NCI-H2227 treated with DMSO at 0.1 percent for 48 hours (cell line): Measurements from ENCODE around the gene SMARCC1.

Experiments used
- DNase-seq: peaks from one replicate; lab custom pipeline; 2025; lab: John Stamatoyannopoulos, UW

The SMARCC1 gene

DNA sequence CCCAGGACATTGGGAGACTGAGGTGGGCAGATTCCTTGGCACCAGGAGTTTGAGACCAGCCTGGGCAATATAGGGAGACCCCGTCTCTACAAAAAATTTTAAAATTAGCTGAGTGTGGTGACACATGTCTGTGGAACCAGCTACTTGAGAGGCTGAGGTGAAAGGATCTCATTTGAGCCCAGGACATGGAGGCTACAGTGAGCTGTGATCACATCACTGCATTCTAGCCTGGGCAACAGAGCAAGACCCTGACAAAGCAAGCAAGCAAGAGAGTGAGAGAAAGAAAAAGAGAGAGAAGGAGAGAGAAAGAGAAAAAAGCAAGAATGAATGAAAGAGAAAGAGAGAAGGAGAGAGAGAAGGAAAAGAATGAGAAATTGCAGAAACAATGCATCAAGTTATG lies 150.9 kb downstream of the SMARCC1 start:
- DNase-seq = no peak

DNA sequence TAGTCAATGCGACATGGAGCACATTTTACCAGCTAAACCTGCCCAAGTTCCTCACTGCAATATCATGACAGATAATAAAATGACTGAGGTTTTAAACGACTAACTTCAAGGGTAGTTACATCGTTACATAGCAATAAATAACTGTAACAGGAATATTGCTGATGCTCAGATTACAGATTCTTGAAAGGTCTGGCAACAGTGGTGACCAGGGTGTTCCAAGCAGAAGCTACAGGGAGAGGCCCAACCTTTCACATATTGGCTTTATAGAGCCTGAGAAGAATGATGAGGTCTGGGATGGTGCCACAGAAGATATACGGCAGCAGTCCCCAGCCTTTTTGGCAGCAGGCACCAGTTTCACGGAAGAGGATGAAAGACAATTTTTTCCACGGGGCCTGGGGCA lies 151.9 kb downstream of the SMARCC1 start:
- no peak for DNase-seq

DNA sequence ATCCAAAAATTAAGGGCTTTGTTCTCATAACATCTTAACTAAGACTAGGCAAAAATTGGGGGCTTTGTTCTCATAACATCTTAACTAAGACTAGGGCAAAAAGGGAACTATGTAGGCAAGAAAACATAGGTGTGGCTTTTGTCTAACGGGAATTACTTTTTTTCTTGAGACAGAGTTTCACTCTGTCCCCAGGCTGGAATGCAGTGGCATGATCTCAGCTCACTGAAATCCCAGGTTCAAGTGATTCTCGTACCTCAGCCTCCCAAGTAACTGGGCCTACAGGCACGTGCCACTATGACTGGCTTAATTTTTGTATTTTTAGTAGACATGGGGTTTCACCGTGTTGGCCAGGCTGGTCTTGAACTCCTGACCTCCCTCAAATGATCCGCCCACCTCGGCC lies 153.3 kb downstream of the SMARCC1 start:
- no peak for DNase-seq

DNA sequence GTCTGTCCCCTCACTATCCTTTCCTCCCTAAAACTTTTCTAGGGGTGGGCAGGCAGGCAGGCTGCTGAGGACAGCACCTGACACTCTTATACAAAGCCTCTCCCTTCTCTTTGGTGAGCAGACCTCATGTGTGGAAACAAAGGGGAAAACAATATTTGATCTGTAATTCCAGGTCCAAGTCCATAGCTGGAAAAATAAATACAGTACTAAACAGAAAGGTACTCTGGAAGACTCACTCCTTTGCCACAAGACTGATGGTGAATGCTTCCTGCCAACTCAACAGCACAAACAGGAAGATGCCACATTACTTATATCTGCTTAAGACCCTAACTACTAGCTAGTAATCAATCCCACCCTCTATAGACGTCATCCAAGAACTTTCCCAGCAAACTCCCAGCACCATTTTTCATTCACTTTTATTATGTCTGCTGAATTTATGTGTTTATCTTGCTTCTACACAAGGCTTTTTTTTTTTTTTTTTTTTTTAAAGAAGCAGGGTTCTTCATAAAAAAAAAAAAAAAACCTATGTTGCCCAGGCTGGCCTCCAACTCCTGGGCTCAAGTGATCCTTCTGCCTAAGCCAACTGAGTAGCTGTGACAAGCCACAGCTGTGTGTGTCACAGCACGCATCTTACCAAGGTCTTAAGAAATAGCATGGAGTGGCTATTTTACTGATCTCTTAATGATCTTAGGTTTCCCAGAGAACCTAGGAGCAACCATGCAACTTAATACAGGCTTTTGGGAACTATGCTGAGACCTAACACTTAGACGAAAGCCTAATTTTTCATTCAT lies 158.8 kb downstream of the SMARCC1 start:
- no peak for DNase-seq

DNA sequence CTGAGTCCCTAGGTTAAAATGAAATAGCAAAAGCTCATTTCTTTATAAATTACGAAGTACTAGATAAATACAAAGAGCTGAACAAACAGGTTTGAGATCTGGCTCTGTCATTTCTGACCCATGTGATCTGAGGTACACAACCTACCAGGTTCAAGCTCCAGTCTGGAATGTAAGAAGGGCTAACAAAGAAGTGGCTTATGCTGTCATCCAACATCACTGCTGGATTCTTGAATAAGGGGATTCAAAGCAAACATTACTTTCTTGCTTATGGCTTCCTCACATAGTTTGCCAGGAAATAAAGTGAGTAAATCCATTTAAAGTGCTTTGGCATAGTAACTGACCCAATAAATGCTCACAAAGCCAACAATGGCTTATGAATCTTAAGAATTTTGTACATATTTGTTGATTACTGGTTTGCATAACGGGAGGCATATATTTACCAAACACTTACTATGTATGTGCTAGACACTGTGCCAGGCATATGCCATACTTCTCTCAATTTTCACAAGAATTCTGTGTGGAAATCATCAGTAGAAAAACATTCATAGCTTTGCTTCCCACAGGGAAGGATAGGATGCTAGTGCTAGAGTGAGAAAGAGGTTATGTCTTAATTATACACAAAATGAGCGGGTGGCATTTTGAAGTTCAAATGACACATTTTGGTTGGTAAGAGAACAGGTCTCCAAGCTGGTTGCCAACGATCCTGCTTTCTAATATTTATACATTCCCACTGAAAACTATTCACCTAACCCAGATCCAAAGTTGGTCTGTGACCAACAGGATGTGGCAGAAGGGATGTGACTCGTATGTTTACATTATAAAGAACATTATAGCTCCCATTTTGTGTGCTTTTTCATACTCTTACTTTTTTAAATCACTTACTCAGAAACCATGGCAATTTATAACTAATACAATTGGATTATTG lies 164.3 kb downstream of the SMARCC1 start:
- DNase-seq = no peak

DNA sequence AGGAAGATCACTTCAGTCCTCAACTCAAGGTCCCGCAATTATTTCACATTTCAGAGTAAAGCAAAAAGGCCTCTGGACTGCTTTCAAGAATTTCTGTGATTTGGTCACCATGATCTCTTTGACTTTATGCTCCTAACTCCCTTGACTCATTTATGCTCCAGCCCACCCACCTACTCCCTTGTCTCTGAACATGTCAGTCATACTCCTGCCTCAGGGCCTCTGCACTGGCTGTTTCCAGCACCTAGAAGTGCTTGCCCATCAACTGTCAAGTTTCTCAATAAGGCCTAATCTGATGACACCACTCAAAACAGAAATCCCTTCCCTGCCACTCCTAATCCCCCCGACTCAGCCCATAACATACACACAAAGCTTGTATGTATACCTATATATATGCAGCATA lies 166.9 kb downstream of the SMARCC1 start:
- no peak for DNase-seq

DNA sequence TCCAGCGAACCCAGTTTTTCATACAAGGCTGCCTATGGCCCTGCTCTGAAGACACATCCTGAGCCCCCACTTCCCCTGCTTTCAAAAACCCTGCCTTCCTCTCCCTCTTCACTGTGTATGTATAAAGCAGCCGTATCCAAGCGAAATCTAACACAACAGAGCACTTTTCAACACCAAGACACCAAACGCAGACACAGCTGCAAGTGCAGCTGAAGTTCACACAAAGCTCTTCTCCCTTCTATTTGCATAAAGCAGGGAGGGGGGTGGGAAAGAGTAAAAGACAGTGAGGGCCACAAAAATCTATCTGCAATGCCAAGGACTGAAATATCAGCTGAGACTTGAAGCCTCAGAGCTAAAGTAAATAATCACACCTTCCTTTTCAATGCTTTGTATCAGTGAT lies 168.0 kb downstream of the SMARCC1 start:
- no peak for DNase-seq

DNA sequence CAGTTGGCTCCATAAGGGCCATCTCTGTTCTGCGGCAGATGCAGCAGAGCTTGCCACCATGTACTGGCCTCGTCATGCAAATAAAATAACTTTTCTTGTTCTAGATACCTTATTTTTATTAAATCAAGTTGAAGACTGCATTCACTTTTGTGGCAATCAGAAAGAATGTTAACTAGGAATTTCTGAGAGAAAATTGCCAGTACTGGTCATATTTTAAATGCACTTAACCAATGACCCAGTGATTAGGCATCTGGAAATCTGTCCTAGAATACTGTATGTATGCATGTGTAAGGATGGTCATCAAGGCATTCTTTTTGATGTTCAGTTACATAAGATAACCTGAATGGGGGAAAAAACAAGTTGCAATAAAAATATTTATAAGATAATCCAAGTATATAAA lies 168.8 kb downstream of the SMARCC1 start:
- DNase-seq = no peak

DNA sequence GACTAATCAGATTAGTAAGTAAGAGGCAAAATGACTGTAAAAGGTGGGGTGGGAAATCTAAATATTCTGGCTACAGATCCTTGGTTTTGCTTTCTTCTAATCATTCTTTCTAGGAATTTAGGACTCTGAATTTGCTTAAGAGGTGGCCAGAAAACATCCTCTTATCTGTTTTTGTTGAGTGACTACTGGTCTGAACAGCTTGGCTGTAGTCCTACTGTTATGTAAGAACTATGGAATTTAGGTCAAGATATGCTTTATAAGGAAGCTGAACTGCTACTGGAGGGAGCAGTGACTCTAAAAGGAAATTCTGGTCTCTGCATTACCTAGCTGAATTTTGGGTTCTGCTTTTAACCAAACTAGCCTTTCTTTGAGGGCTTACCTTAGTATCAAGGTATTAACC lies 169.5 kb downstream of the SMARCC1 start:
- DNase-seq = no peak

DNA sequence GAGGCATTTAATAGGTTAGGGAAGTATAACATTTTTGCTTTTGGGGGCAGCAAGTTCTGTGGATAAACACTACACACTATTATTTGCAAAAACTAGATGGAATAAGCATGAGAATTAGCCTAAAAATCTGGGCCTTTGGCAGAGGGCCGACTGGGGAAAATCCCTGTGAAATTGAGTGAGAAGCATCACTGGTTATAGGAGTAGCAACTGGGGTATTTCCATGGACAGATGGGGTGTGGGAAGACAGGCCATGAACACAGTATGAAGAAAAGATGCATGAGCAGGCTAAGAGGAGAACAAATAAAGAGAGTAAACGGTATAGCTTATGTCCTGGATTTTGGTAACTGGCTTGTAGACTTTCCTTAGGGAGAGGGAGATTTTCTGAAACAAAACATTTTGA lies 170.1 kb downstream of the SMARCC1 start:
- no peak for DNase-seq

DNA sequence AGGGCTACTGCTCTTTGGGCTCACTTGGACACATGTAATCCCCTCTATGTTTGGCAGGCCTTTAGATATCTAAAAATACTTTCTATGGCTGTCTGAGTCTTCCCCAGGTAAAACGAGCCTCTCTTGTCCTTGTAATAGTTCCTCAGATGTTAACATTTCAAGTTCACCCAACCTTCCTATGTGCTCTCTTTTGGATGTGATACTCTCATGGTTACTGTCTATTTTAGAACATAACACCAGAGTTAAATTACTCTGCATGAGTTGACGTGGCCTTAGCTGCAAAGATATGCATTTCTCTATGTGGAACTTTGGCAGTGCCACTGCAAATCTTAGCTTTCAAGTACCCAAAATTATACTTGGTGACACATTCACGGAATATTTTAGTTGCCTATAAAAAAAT lies 171.1 kb downstream of the SMARCC1 start:
- no peak for DNase-seq

DNA sequence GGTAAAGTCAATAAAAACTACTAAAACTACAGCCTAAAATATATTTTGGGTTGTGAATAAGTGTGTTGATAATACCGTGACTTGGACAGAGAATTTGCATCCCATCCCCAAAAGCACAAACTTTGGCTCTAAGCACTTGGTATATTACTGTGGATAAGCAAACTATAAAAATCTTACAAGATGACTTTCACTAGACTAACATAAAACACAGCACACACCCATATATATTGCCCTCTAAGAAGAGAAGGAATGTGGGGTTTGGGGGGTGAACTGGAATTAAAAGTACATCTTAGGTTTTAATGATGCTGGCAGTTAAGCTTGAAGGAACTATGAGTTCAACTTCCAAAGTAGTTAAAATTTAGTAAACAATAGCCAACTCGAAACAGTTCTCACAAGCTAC lies 174.4 kb downstream of the SMARCC1 start:
- DNase-seq = no peak

DNA sequence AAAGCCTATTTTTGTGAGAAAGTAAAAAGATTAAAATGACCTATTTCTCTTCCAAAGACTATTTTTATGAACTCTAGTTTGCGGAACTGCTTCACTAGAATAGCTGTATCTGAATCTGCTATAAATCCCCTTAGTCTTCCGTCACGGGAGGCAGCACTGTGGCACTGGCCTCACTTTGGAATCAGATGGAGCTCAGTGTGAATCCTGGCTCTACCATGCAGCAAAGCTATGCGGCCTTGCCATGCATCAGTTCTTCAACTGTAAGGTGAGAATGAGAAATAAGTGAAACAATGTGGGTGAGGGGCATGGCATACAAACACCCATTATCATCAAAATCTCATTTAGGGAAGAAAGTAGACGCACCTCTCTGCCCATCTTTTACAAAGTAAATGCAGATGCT lies 175.5 kb downstream of the SMARCC1 start:
- no peak for DNase-seq

DNA sequence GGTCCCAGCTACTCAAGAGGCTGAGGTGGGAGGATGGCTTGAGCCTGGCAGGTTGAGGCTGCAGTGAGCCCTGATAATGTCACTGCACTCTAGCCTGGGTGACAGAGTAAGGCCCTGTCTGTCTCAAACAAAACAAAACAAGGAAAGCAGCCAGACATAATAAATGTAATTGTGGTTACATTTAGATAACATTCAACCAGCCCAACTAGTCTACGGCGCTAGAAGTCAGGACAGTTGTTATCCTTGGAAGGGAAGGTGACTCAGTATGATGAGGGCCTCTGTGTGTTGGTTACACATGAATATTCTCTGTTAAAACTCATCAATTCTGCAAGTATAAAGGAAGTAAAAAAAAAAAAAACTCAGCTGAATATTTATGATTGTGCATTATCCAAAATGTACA lies 176.0 kb downstream of the SMARCC1 start:
- no peak for DNase-seq

DNA sequence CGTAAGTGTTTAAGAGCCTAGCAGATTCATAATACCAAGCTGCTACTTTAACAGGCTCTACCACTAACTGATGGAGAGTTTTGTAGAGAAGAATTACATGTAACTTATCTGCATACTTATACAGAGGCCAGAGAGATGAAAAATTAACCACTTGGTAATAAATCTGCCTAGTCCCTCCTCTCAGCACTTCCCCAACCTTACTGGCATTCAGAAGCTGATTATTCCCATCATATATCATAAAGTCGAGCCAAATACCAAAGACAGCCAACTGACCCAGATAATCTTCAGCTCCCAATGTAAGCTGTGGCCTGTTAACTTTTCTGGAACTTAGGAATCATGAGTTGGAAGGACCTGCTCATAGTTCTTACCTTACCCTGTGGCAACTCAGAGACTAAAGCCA lies 177.5 kb downstream of the SMARCC1 start:
- no peak for DNase-seq

DNA sequence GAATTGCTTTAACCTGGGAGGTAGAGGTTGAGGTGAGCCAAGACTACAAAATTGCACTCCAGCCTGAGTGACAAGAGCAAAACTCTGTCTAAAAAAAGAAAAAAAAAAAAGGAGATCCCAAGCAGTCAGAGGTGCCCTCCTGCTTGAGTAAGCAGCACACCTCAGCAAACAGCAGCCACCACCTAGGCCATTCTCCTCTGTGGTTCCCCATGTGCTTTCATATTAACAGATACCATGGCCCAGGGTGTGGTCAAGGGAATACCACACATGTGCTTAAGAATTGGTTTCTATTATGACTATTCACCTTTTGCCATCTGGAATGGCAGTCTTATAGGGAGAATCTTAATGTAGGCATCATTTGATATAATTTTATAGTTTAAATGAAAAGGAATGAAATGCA lies 178.4 kb downstream of the SMARCC1 start:
- DNase-seq = no peak

DNA sequence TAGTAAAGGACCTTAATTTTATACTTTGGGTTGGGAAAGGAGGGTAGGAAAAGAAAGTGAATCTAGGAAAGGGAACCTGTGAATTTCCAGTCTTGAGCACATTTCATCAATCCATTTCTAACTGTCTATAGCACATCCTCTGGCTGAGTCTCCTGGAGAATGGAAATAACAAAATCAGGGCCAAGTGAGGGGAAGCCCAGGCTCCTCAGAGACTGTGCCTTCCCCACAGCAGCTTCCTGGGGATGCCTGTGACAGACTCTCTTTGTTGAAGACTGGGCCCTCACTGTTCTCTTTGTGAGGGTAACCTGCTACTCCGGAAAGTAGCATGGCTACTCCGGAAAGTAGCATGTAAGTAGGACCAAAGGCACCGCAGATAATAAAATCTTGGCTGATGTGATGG lies 180.4 kb downstream of the SMARCC1 start:
- DNase-seq = no peak

DNA sequence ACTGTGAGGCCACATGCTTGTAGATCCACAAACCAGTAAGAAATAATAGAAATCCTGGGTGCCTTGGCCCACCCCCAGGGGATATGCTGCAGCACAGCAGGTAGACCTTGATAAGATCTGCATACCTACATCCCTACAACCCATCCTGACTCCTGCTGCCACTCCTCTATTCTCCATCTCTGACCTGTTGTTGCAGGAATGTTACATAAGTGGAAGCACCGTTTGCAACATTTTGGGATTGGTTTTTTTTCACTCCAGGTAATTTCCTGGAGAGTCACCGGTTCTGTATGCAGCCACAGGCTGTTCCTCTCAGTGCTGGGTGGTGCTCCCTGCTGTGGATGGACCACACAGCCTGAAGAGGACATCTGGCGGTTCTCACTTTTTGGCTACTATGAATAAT lies 186.9 kb downstream of the SMARCC1 start:
- DNase-seq = no peak

DNA sequence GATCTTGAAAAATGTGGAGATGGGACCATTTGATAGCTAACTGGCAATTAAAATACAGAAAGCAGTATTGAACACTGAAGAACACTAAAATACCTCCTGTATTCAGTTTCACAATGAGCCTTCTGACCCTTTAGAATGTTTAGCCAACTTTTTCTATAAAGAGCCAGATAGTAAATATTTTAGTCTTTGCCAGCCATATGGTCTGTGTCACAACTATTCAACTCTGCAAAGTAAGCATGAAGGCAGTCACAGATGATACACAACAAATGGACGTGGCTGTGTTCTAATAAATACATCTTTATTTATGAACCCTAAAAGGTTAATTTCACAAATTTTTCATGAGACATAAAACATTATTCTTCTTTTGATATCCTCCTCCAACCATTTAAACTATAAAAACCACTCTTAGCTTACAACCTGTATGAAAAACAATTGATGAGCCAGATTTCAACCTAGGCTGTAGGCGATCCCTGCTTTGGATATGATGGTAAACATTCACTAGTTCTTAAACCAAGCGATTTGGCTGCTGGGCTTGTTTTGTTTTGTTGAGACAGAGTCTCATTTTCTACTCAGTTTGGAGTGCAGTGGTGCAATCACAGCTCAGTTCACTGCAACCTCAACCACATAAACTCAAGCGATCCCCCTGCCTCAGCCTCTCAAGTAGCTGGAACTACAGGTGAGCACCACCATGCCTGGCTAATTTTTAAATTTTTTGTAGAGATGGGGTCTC lies 189.5 kb downstream of the SMARCC1 start:
- DNase-seq = no peak

DNA sequence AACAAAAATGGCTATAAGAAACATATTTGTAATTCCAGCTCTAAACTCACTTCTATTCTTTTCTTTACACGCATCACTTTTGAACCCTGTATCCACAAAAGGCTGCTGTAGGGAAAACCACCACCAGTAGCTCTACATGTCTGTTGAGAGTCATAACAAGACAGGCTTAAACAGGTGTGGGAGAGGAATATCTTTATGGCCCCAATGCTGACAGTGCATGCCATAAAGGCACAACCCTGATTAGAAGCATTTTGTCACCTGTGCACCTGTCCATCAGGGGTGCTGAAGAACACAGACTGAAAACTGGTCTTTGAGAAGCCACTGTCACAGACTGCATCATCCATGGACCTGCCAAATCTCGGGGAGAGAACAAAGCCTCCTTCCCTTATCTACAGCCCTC lies 191.5 kb downstream of the SMARCC1 start:
- DNase-seq = no peak

DNA sequence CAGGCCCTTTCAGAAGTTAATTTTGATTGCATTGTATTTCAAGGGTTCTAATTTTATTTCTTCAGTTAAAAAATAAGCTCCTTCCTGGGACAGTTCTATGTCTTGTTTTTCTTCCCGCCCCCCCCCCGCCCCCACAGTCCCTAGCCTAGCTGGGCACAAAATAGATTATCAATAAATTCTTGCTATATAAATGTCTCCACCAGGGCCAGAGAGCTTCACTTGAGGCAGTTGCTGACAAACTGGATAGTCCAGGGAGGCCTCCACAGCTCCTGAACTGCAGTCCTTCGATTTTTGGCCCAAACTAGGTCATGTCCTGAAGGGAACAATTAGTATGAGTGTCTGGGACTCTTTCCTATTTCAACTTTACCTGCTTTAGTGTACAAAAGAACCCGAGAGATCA lies 193.1 kb downstream of the SMARCC1 start:
- DNase-seq = no peak

DNA sequence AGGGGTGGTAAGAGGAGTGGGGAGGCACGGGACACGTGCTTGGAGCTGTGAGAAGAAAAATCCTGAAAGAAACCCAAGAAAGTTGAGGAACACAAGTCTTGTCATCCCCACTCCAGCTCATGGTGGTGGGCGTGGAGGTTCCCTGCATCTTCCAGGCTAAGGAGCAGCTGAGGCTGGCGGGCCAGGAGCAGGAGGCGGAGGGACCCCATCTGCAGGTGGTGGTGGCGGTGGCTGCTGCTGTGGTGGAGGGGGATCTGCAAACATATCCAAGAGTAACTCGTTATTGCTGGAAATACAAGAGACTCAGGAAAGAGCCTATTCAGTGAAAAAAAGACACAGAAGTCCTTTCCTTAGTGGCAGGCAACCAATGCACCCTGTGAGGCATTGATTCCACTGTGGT lies 193.6 kb downstream of the SMARCC1 start:
- DNase-seq = no peak

DNA sequence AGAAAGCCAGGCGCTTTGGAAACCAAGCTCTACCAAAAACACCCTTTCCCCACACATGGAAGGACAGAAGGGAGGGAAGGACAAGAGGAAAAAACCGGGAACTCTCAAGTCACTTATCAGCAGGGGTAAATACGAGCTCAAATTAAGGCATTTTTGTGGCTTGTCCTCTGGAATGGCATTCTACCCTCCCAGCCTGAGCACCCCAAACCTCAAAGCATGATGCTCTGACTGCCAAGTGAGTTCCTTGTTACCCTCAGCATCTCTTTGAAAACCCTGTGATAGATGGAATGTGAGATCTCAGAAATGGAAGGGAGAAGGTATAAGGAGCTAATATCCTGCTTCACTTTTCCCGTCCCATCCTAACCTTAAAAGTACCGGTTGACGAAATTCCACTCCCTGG lies 194.9 kb downstream of the SMARCC1 start:
- no peak for DNase-seq
